ENCODE results near the gene SLC25A43. TPM values are rescaled to one million over a fixed set of nuclear protein-coding genes. Genes with fewer than 3 reads are reported as not detected.
"Not testable (repeated sequence)": the region's sequence is repeated elsewhere in the genome, so short reads cannot be mapped to it uniquely, and the experiment has no call there.

SLC25A43 gene
- 10 to 100 TPM in 3 of 4 donors, 1 to 10 TPM in 1; 9.2 to 33.5 (median 12.5) TPM for total RNA-seq

- peak within 1 kb of the TSS; percentile 78 to 95 for H3K27ac ChIP-seq
- DNase-seq = peak; percentile 28 to 53
- peak within 1 kb of the TSS; percentile 31 to 74 for H3K4me3 ChIP-seq
- intact Hi-C loops (cut with DNase I; ENCODE audit: low total_unique reads) = no loop called here
- no peaks in the 10 kb centered on the region for H3K9me3 ChIP-seq
- H3K4me1 ChIP-seq = no peaks in the 10 kb centered on the region
- TF ChIP-seq POLR2A (IDR thresholded peaks at IDR 0.05) = peak in 1 of 2 donors; percentile 44
- no peak for TF ChIP-seq CTCF (IDR thresholded peaks at IDR 0.05)
- no peaks in the 10 kb centered on the region for H3K27me3 ChIP-seq
- H3K36me3 ChIP-seq = no peaks in the 10 kb centered on the region
Observed at GRCh38 chrX:119398974-119399771, at the start of gene SLC25A43. Gene SLC25A43 (plus strand): TSS chrX:119399336. CDS start chrX:119399404, 68 bp downstream.

DNA sequence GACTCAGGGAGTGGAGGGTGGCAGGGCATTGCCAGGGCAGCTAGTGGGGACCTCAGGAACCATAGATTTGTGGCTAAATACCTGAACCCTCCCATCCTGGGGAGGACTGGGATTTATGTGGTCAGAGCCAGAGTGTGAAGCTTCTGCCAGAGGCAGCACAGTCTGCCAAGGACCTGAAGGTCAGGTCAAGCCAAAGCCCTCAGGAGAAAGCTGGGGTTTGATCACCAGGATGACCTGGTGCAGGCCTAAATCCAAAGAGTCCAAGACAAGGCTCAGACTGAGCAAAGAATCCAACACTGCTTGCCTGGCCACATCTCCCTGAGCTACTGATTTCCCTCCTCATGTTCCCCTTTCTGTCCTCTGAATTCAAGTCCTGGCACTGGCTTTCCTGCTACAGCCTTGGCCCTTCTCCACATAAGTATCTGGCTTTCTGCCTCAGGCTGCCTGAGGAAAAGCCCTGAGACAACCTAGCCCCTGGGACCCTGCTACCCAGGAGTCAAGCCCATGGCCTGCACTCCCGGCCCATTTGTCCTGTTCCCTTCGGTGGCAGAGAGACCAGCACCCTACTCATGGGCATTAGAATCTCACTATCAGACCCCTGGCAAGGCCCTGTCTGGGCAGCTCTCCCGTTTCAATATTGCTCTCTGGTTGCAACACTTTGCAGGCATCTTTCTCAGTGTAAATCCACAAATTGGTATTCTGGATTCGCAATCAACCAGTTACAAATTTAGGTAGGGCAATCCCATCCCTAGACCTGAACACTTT lies 39.3 kb upstream of the SLC25A43 start:
- no peak for TF ChIP-seq POLR2A (IDR thresholded peaks at IDR 0.05)
- TF ChIP-seq CTCF (IDR thresholded peaks at IDR 0.05) = no peak
- no peaks in the 10 kb centered on the region for H3K4me1 ChIP-seq
- no peak for DNase-seq
- intact Hi-C loops (cut with DNase I; ENCODE audit: low total_unique reads) = no loop called here
- no peaks in the 10 kb centered on the region for H3K27me3 ChIP-seq
- no peaks in the 10 kb centered on the region for H3K9me3 ChIP-seq
- H3K27ac ChIP-seq = no peak overlapping the region
- no peaks in the 10 kb centered on the region for H3K36me3 ChIP-seq
- no peak overlapping the region for H3K4me3 ChIP-seq

- DNase-seq; H3K4me3 ChIP-seq; H3K9me3 ChIP-seq; H3K4me1 ChIP-seq; H3K27ac ChIP-seq; H3K27me3 ChIP-seq; intact Hi-C loops (cut with DNase I; ENCODE audit: low total_unique reads); H3K36me3 ChIP-seq: not testable (repeated sequence)
Observed at GRCh38 chrX:119361451-119361850, 37.7 kb upstream of the SLC25A43 start.

GRCh38 chrX:119362074-119362473 lies 37.1 kb upstream of the SLC25A43 start:
- H3K9me3 ChIP-seq; H3K27me3 ChIP-seq; intact Hi-C loops (cut with DNase I; ENCODE audit: low total_unique reads); H3K4me3 ChIP-seq; H3K4me1 ChIP-seq; H3K27ac ChIP-seq; DNase-seq; H3K36me3 ChIP-seq: not testable (repeated sequence)

- no peak for TF ChIP-seq CTCF (IDR thresholded peaks at IDR 0.05)
- TF ChIP-seq POLR2A (IDR thresholded peaks at IDR 0.05) = no peak
- no peak overlapping the region for H3K4me3 ChIP-seq
- H3K27ac ChIP-seq = no peak overlapping the region
- no peaks in the 10 kb centered on the region for H3K27me3 ChIP-seq
- intact Hi-C loops (cut with DNase I; ENCODE audit: low total_unique reads) = no loop called here
- no peak for DNase-seq
- no peaks in the 10 kb centered on the region for H3K9me3 ChIP-seq
- no peaks in the 10 kb centered on the region for H3K36me3 ChIP-seq
- no peaks in the 10 kb centered on the region for H3K4me1 ChIP-seq
Observed at GRCh38 chrX:119363391-119363790, 35.7 kb upstream of the SLC25A43 start.

GRCh38 chrX:119371861-119372260 lies 27.3 kb upstream of the SLC25A43 start:
- H3K36me3 ChIP-seq; H3K27me3 ChIP-seq; intact Hi-C loops (cut with DNase I; ENCODE audit: low total_unique reads); H3K4me3 ChIP-seq; H3K9me3 ChIP-seq; H3K27ac ChIP-seq; H3K4me1 ChIP-seq; DNase-seq: not testable (repeated sequence)

All from uterus (tissue), 4 donors.